Right lobe of liver (tissue), 4 donors: ENCODE results near the gene FBXO47.

ENCODE experiments used
- POLR2A ChIP-seq: fragments of 450-650 bp; IDR thresholded peaks from one replicate; pipeline ENCODE4 v1.6.1; 2017; ENCODE audit warnings: antibody characterized with exemption, mild to moderate bottlenecking
- TF ChIP-seq, protein P1 (sequence below), 4 donors: fragments of 200-600 bp in 3 of 4; fragments of 450-650 bp in 1 of 4; IDR thresholded peaks; one replicate each; pipeline versions ENCODE4 v1.5.1 to v1.8.0; 2016 to 2022; ENCODE audit warnings: antibody characterized with exemption in 4 of 4, mild to moderate bottlenecking in 2 of 4
- donor health status: DM: no; HTN: no; CAD: no.
- donor health status: DM: no; HTN: no; CAD: no.
- donor health status: DM: no; HTN: yes; CAD: no.

DNA sequence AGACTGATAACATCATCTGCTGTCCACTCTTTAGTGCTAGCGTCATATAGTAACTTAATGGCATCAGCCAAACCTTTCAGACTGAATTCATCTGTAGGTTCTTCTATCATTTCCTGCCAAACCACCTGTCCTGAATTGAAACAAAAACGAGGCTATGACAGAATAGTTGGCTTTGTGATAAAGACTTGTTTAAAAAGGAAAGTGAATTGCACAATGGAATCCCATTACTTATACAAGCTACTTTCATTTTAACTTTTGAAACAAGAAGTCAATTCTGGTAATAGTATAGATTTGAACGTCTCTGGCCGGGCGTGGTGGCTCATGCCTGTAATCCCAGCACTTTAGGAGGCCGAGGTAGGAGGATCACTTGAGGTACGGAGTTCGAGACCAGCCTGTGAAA, 23.6 kb downstream of the FBXO47 start:
- TF ChIP-seq, protein P1, sequence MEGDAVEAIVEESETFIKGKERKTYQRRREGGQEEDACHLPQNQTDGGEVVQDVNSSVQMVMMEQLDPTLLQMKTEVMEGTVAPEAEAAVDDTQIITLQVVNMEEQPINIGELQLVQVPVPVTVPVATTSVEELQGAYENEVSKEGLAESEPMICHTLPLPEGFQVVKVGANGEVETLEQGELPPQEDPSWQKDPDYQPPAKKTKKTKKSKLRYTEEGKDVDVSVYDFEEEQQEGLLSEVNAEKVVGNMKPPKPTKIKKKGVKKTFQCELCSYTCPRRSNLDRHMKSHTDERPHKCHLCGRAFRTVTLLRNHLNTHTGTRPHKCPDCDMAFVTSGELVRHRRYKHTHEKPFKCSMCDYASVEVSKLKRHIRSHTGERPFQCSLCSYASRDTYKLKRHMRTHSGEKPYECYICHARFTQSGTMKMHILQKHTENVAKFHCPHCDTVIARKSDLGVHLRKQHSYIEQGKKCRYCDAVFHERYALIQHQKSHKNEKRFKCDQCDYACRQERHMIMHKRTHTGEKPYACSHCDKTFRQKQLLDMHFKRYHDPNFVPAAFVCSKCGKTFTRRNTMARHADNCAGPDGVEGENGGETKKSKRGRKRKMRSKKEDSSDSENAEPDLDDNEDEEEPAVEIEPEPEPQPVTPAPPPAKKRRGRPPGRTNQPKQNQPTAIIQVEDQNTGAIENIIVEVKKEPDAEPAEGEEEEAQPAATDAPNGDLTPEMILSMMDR (IDR thresholded peaks at IDR 0.05) = no peak
- no peak for TF ChIP-seq POLR2A
